ENCODE results near the gene ZNF302.
"Not testable (repeated sequence)": the region's sequence is repeated elsewhere in the genome, so short reads cannot be mapped to it uniquely, and the experiment has no call there.

ZNF302 gene

DNA sequence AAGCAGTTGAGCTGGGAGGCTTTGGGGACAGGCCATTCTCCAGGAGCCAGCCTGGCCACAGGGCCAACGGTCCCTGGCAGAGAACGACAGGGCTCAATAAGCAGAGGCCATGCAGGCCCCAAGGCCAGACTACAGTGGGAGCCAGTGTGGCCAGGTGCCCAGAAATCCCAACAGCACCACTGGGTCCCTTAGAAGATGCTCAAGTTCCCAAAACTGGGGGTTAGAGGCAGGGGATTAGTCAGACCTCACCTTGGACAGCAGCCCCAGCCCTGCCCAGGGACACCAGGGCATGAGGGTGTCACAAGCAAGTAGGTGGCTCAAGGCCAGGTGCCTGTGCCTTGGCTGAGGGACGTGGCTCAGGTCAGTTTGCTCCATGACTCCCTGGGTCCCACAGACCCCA, 13.3 kb upstream of the ZNF302 start:
- ChIA-PET POLR2A (interaction anchor here (1.0 kb wide), 1 partner anchor 13 kb away, joined by 3 read pairs; the partner anchor contains the start of genes SCGB2B2 and ZNF302), CTCF (no interaction called here)
- DNase-seq (ENCODE audit: low read depth, low spot score), result no peak
- H3K4me3 ChIP-seq (ENCODE audit: low read depth, low read length), result no peak overlapping the region
- TF ChIP-seq, protein P1, sequence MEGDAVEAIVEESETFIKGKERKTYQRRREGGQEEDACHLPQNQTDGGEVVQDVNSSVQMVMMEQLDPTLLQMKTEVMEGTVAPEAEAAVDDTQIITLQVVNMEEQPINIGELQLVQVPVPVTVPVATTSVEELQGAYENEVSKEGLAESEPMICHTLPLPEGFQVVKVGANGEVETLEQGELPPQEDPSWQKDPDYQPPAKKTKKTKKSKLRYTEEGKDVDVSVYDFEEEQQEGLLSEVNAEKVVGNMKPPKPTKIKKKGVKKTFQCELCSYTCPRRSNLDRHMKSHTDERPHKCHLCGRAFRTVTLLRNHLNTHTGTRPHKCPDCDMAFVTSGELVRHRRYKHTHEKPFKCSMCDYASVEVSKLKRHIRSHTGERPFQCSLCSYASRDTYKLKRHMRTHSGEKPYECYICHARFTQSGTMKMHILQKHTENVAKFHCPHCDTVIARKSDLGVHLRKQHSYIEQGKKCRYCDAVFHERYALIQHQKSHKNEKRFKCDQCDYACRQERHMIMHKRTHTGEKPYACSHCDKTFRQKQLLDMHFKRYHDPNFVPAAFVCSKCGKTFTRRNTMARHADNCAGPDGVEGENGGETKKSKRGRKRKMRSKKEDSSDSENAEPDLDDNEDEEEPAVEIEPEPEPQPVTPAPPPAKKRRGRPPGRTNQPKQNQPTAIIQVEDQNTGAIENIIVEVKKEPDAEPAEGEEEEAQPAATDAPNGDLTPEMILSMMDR (IDR thresholded peaks at IDR 0.05; ENCODE audit: insufficient read depth, low read length, missing control alignments), result no peak

DNA sequence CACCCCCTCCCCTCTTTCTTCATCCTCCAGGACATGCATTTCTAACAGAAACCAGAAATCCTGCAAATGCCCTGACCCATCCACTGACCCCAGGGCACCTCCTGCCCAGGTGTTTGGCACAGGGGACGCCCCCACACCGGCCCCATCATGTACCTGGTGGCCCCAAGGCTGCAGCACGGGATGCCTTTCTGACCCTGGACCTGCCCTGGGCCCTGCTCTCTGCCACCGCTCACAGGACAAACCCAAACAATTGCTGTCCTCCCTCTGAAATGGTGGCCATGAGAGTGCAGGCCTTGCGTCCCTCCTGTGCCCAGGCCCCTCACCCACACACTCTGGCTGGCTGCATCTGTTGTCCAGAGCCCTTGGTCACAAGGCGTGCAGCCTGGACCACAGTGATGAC, 12.6 kb upstream of the ZNF302 start:
- ChIA-PET POLR2A (no interaction called here), CTCF (no interaction called here)
- no peak overlapping the region for H3K4me3 ChIP-seq (ENCODE audit: low read depth, low read length)
- TF ChIP-seq, protein P1 (IDR thresholded peaks at IDR 0.05; ENCODE audit: insufficient read depth, low read length, missing control alignments), result no peak
- DNase-seq (ENCODE audit: low read depth, low spot score), result no peak

DNA sequence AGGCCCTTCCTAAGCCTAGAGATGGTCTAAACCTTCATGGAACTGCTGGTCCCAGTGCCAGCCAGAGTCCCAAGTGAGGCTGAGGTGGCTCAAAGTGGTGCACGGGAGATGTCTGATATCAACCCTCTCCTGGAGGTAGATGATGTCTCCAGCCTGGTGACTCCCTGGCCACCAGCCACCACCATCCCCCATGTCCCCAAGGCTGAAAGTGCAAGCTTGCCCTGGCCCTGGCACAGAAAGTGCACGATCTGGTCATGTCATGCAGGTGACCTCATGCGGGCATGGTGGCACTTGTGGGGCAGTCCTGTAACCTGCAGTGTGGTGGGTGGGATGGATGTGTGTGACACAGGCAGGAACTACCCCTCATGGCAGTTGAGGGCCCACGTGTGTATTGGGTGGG, 12.2 kb upstream of the ZNF302 start:
- DNase-seq (ENCODE audit: low read depth, low spot score); H3K4me3 ChIP-seq (ENCODE audit: low read depth, low read length); CTCF ChIA-PET; POLR2A ChIA-PET: not testable (repeated sequence)

DNA sequence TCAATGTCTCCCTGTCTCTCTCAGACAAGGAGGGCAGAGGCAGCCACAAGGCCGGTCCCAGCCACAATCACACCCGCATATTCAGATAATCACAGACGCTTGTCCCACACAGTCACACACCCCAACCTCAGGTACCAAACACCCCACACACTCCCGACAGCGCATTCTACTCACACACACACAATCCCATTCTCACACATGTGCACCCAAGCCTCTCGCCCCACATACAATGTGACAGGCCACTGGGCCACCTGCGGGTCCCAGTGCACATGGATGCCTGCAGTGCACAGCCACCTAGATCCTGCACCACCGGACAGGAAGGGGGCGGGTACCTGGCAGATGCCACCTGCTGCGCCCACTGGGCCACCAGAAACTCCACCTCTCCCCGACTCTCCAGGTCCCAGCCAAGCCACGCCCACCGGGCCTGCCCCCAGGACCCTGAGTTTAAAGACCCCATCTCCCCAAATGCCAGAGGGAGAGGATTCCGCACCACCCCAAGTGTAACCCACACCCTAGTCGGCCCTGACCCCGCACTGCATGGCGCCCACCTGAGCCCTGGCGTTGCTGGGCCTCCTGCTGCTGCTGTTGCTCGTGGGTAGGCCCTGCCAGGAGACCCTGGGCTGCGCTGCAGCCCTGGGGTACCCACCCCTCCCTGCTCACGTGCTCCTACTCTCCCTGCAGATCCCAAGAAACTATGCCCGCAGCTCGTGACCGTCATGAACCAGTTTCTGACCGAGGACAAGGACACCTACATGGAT, 11.1 kb upstream of the ZNF302 start:
- no peak overlapping the region for H3K4me3 ChIP-seq (ENCODE audit: low read depth, low read length)
- CTCF ChIA-PET, result no interaction called here
- DNase-seq (ENCODE audit: low read depth, low spot score), result no peak
- TF ChIP-seq, protein P1 (IDR thresholded peaks at IDR 0.05; ENCODE audit: insufficient read depth, low read length, missing control alignments), result no peak
- POLR2A ChIA-PET, result no interaction called here

DNA sequence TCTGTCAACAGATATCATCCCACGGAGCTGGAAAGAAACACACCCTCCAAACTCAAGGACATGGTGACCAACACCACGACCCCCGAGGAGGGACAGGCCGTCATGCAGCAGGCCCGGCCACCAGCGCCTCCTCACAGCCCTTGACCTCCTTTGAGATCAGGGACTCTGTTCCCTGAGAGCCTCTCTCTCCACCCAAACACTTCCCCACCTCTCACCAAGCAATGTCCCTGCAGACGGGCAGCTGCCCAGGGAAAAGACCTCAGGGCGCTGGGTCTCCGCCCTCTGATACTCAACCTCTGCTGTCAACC, 10.6 kb upstream of the ZNF302 start:
- POLR2A ChIA-PET, result no interaction called here
- CTCF ChIA-PET, result no interaction called here
- TF ChIP-seq, protein P1 (IDR thresholded peaks at IDR 0.05; ENCODE audit: insufficient read depth, low read length, missing control alignments), result no peak
- no peak overlapping the region for H3K4me3 ChIP-seq (ENCODE audit: low read depth, low read length)
- DNase-seq (ENCODE audit: low read depth, low spot score), result no peak

DNA sequence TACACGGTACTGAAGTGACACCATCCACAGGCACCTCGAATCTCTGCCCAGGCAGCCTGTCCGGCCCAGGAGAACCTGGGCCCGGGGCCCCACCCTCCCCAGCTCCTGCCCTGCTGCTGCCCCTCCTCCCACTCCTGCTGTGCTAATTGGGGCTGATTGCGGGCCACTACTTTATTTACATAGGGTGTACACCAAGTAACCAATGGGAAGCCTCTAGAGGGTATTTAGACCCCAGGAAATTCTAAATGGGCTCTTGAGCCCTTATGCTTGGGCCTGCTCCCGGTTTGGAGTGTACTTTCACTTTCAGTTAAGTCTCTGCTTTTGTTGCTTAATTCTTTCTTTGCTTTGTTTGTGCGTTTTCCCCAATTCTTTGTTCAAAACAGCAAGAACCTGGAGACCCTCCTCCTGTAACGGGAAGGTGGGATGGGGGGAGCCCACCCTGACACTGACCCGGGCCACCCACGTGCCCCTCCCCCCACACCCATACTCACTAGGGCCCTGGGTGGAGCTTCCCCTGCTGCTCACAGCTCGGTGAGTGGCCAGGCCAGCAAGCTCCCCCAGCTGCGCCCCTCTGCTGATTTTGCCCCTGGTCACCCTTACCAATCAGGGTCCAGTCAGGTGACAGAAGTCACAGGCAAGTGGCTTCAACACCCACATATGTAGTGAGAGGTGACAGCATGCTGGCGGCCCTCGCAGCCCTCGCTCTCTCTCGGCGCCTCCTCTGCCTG, 10.0 kb upstream of the ZNF302 start:
- peak overlapping the region; percentile 36 for H3K4me3 ChIP-seq (ENCODE audit: low read depth, low read length)
- DNase-seq (ENCODE audit: low read depth, low spot score), result no peak
- ChIA-PET POLR2A (no interaction called here), CTCF (no interaction called here)
- TF ChIP-seq, protein P1 (IDR thresholded peaks at IDR 0.05; ENCODE audit: insufficient read depth, low read length, missing control alignments), result no peak

GRCh38 chr19:34668077-34668689, 9.3 kb upstream of the ZNF302 start:
- H3K4me3 ChIP-seq (ENCODE audit: low read depth, low read length); CTCF ChIA-PET; DNase-seq (ENCODE audit: low read depth, low spot score); POLR2A ChIA-PET: not testable (repeated sequence)

- CTCF ChIA-PET; DNase-seq (ENCODE audit: low read depth, low spot score); POLR2A ChIA-PET; H3K4me3 ChIP-seq (ENCODE audit: low read depth, low read length): not testable (repeated sequence)
These were observed 8.8 kb upstream of the ZNF302 start for GRCh38 chr19:34668690-34669089.

Data from AG04449 (cell line).